ENCODE results near the gene LEKR1. TPM values are rescaled to one million over a fixed set of nuclear protein-coding genes. Genes with fewer than 3 reads are reported as not detected.

The LEKR1 gene
- total and polyA plus RNA-seq, 2 donors (not counting 1 experiment from before 2014, with no cell fraction given): 0.94 to 4.7 TPM

DNA sequence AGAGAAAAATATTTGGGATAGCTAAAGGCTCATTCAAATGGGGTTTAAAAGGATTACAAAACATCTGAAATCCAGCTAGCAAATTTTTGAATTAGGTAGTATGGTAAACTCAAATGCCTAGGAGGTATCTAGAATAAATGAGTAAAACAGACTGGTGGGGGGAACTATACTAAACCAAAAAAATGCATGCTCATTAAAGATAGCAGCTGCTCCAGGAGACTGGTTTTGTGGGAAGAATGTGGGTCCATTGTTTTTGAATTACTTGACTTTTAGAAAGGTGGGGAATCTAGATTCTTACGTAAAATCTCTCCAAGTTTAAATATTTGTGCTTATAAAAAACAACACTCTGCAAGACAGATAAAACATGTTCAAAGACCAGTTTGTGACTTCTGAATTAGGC is 73.8 kb downstream of the LEKR1 start:
- Histone ChIP-seq H3K79me2 (ENCODE audit: control insufficient read depth, insufficient read depth, low read length) (no peaks in the 10 kb centered on the region), H3K4me1 (ENCODE audit: control insufficient read depth in 2 of 2, insufficient read depth in 2 of 2, low read length in 2 of 2) (no peaks in the 10 kb centered on the region), H3K36me3 (replicated peaks in 1 of 2; ENCODE audit: control extremely low read depth in 1 of 2, control insufficient read depth in 1 of 2, extremely low read depth in 1 of 2, insufficient read depth in 2 of 2, low read length in 1 of 2) (no peaks in the 10 kb centered on the region), H3K9me3 (ENCODE audit: control extremely low read depth in 1 of 3, control insufficient read depth in 2 of 3, insufficient read depth in 1 of 3, low read length in 2 of 3) (no peaks in the 10 kb centered on the region), H2AFZ (ENCODE audit: insufficient read depth, low read depth, low read length, poor library complexity, severe bottlenecking) (no peak overlapping the region), H4K20me1 (ENCODE audit: control insufficient read depth, insufficient read depth, low read length, poor library complexity, severe bottlenecking) (no peaks in the 10 kb centered on the region), H3K27me3 (replicated peaks in 1 of 4; ENCODE audit: control extremely low read depth in 1 of 4, control insufficient read depth in 3 of 4, insufficient read depth in 4 of 4, low read length in 3 of 4) (no peaks in the 10 kb centered on the region), H3K4me2 (replicated peaks; ENCODE audit: low read depth, low read length, poor library complexity, severe bottlenecking) (no peak overlapping the region), H3K9ac (ENCODE audit: low read length) (no peak overlapping the region), H3K27ac (ENCODE audit: low read length in 2 of 2) (no peak overlapping the region), H3K4me3 (ENCODE audit: control extremely low read depth in 1 of 5, extremely low read depth in 1 of 5, insufficient read depth in 1 of 5, low read depth in 2 of 5, low read length in 4 of 5) (no peak overlapping the region)
- no peak for TF ChIP-seq EZH2 (IDR thresholded peaks at IDR 0.05; ENCODE audit: borderline replicate concordance, insufficient read depth, low read depth, low read length, poor library complexity, severe bottlenecking)
- peaks cover 2% of the 10 kb centered on the region for H3K9me3 Mint-ChIP-seq (ENCODE audit: insufficient read depth)
- CTCF ChIA-PET: no interaction called here
- WGBS (ENCODE audit: insufficient coverage): no CpG with 5 or more reads among the region's 1 CpG
- ATAC-seq (ENCODE audit: low read depth) (no peak), DNase-seq (no peak)
- H3K27me3 Mint-ChIP-seq: no peaks in the 10 kb centered on the region
- no peak overlapping the region for H3K27ac Mint-ChIP-seq
- intact Hi-C loops (cut with micrococcal nuclease): no loop called here
- H3K4me3 Mint-ChIP-seq: no peak overlapping the region
- POLR2A ChIA-PET: no interaction called here
- H3K4me1 Mint-ChIP-seq: no peaks in the 10 kb centered on the region

DNA sequence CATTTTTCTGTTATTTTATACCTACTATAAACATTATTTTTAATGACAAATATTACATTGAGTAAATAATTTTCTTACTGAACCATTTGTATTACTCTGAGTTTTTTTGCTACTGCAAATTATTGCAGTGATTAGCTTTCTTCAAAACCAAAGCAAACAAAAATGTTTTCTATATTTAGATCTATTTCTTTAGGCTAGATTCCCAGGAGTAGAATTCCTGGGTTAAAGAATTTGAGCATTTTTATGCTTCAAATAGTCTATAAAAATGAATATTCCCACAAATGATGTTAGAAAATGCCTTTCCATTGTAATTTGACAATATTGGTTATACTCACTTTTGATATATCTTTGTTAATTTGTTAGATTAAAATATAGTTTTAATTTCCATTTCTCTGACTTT is 76.8 kb downstream of the LEKR1 start:
- H3K4me2 ChIP-seq (replicated peaks; ENCODE audit: low read depth, low read length, poor library complexity, severe bottlenecking): no peak overlapping the region
- H3K4me3 ChIP-seq (ENCODE audit: control extremely low read depth in 1 of 5, extremely low read depth in 1 of 5, insufficient read depth in 1 of 5, low read depth in 2 of 5, low read length in 4 of 5): no peak overlapping the region
- intact Hi-C loops (cut with micrococcal nuclease): no loop called here
- no peaks in the 10 kb centered on the region for H3K36me3 ChIP-seq (replicated peaks in 1 of 2; ENCODE audit: control extremely low read depth in 1 of 2, control insufficient read depth in 1 of 2, extremely low read depth in 1 of 2, insufficient read depth in 2 of 2, low read length in 1 of 2)
- H3K4me1 ChIP-seq (ENCODE audit: control insufficient read depth in 2 of 2, insufficient read depth in 2 of 2, low read length in 2 of 2): no peaks in the 10 kb centered on the region
- H3K9me3 ChIP-seq (ENCODE audit: control extremely low read depth in 1 of 3, control insufficient read depth in 2 of 3, insufficient read depth in 1 of 3, low read length in 2 of 3): no peaks in the 10 kb centered on the region
- no peak overlapping the region for H3K9ac ChIP-seq (ENCODE audit: low read length)
- Mint-ChIP-seq H3K27me3 (no peaks in the 10 kb centered on the region), H3K4me1 (no peaks in the 10 kb centered on the region), H3K9me3 (ENCODE audit: insufficient read depth) (no peaks in the 10 kb centered on the region), H3K27ac (no peak overlapping the region), H3K4me3 (no peak overlapping the region)
- ChIA-PET POLR2A (no interaction called here), CTCF (interaction anchor here (1.2 kb wide), 1 partner anchor 235 kb away, joined by 3 read pairs; no protein-coding TSS in a partner anchor)
- H3K79me2 ChIP-seq (ENCODE audit: control insufficient read depth, insufficient read depth, low read length): no peaks in the 10 kb centered on the region
- no peak overlapping the region for H2AFZ ChIP-seq (ENCODE audit: insufficient read depth, low read depth, low read length, poor library complexity, severe bottlenecking)
- no peak overlapping the region for H3K27ac ChIP-seq (ENCODE audit: low read length in 2 of 2)
- ATAC-seq (ENCODE audit: low read depth): no peak
- H4K20me1 ChIP-seq (ENCODE audit: control insufficient read depth, insufficient read depth, low read length, poor library complexity, severe bottlenecking): no peaks in the 10 kb centered on the region
- TF ChIP-seq EZH2 (IDR thresholded peaks at IDR 0.05; ENCODE audit: borderline replicate concordance, insufficient read depth, low read depth, low read length, poor library complexity, severe bottlenecking): no peak
- no peak for TF ChIP-seq CTCF (IDR thresholded peaks at IDR 0.05)
- no peaks in the 10 kb centered on the region for H3K27me3 ChIP-seq (replicated peaks in 1 of 4; ENCODE audit: control extremely low read depth in 1 of 4, control insufficient read depth in 3 of 4, insufficient read depth in 4 of 4, low read length in 3 of 4)
- no peak for DNase-seq
